GM12878 (cell line): ENCODE data around the gene SMC5. TPM values are rescaled to one million over a fixed set of nuclear protein-coding genes. Genes with fewer than 3 reads are reported as not detected.

Source experiments
- ATAC-seq: fragments of 200-7000 bp; cut with Tn5 transposase; 3 replicates; pipeline ENCODE4 v1.9.1; 2020; ENCODE audit warnings: mild to moderate bottlenecking, moderate library complexity
- BruUV-seq: library from RNA; stranded (reverse); fragments of 400-500 nt; replicated peaks from 2 replicates; lab custom pipeline; 2021; lab: Mats Ljungman, UMichigan
- CTCF ChIA-PET: fragments of 300-600 bp; sonication (Branson Sonifier 250); formaldehyde crosslinking; extraction: SDS; loops from one replicate; lab custom pipeline; 2021; ENCODE audit warnings: inconsistent platforms; lab: Yijun Ruan, JAX
- POLR2A ChIA-PET: fragments of 350-600 bp; formaldehyde crosslinking; extraction: SDS; loops from one replicate; lab custom pipeline; 2021; ENCODE audit warnings: inconsistent platforms; lab: Charles Lee
- RAD21 ChIA-PET: fragments of 300-600 bp; sonication (Branson Sonifier 250); formaldehyde crosslinking; loops from one replicate; lab custom pipeline; 2023; ENCODE audit warnings: antibody characterized with exemption; ENCODE audit not compliant: unreplicated experiment; lab: Charles Lee
- SMC1A ChIA-PET: fragments of 300-600 bp; sonication (Branson Sonifier 250); formaldehyde crosslinking; loops from one replicate; lab custom pipeline; 2023; ENCODE audit not compliant: unreplicated experiment, uncharacterized antibody; lab: Charles Lee
- DNase-seq: peaks from one replicate; pipeline ENCODE4 v3.0.0-alpha.2; 2011; ENCODE audit warnings: low read depth, low spot score
- FAIRE-seq: peaks from 3 replicates; lab custom pipeline; 2011; peaks lifted over from hg19 to GRCh38; lab: Jason Lieb, UNC
- H2AFZ ChIP-seq: 2 replicates; pipeline ENCODE4 v1.6.0; 2011; ENCODE audit warnings: low read depth, low read length, control low read depth; ENCODE audit not compliant: control insufficient read depth
- H3K27ac ChIP-seq: 2 replicates; pipeline ENCODE4 v1.5.1; 2011; ENCODE audit warnings: control low read depth; ENCODE audit not compliant: control insufficient read depth, insufficient read depth
- H3K27me3 ChIP-seq, 2 experiments: replicated peaks in 1 of 2; 2 replicates each; pipeline versions ENCODE4 v1.6.0 to v1.6.1; 2011; ENCODE audit warnings: low read length in 1 of 2; ENCODE audit not compliant: control insufficient read depth in 2 of 2, insufficient read depth in 2 of 2
- H3K36me3 ChIP-seq, 2 experiments: 2 replicates each; pipeline ENCODE4 v1.5.1; 2011; ENCODE audit warnings: low read length in 1 of 2; ENCODE audit not compliant: control insufficient read depth in 2 of 2, insufficient read depth in 2 of 2
- H3K4me1 ChIP-seq: 2 replicates; pipeline ENCODE4 v1.6.1; 2011; ENCODE audit warnings: mild to moderate bottlenecking, low read length, moderate library complexity, mixed read lengths; ENCODE audit not compliant: control insufficient read depth, insufficient read depth
- H3K4me2 ChIP-seq: 2 replicates; pipeline ENCODE4 v1.6.0; 2011; ENCODE audit warnings: control low read depth; ENCODE audit not compliant: control insufficient read depth, insufficient read depth
- H3K4me3 ChIP-seq: fragments of 200-600 bp; sonication (generic); 2 replicates; pipeline ENCODE4 v1.5.1; 2016
- H3K79me2 ChIP-seq: 2 replicates; pipeline ENCODE4 v1.6.0; 2011; ENCODE audit warnings: low read length; ENCODE audit not compliant: control insufficient read depth, insufficient read depth
- H3K9ac ChIP-seq: 2 replicates; pipeline ENCODE4 v1.8.0; 2011; ENCODE audit warnings: low read length, control low read depth, mixed read lengths; ENCODE audit not compliant: control insufficient read depth, insufficient read depth
- H3K9me3 ChIP-seq: replicated peaks from 3 replicates; pipeline ENCODE4 v1.5.1; 2011; ENCODE audit warnings: mild to moderate bottlenecking, low read length; ENCODE audit not compliant: control insufficient read depth, insufficient read depth
- H4K20me1 ChIP-seq: 2 replicates; pipeline ENCODE4 v1.6.0; 2011; ENCODE audit not compliant: control insufficient read depth, insufficient read depth
- IRF5 ChIP-seq: fragments of 450-650 bp; IDR thresholded peaks from 2 replicates; pipeline ENCODE4 v1.6.1; 2017; ENCODE audit warnings: borderline replicate concordance
- MAX ChIP-seq: IDR thresholded peaks from 2 replicates; pipeline ENCODE4 v1.6.1; 2012; ENCODE audit warnings: low read depth, low read length, improper control_type of control experiment
- MTA3 ChIP-seq: IDR thresholded peaks from 2 replicates; pipeline ENCODE4 v1.6.1; 2012; ENCODE audit warnings: low read length, inconsistent platforms, borderline replicate concordance
- NFIC ChIP-seq: IDR thresholded peaks from 2 replicates; pipeline ENCODE4 v1.6.1; 2012; ENCODE audit warnings: low read depth, mild to moderate bottlenecking, inconsistent platforms, low read length, moderate library complexity
- RELA ChIP-seq: fragments of 450-650 bp; IDR thresholded peaks from 2 replicates; pipeline ENCODE4 v1.8.0; 2014; ENCODE audit warnings: borderline replicate concordance; ENCODE audit not compliant: partially characterized antibody
- ZNF384 ChIP-seq: IDR thresholded peaks from 2 replicates; pipeline ENCODE4 v1.6.1; 2012; ENCODE audit warnings: low read depth, mild to moderate bottlenecking, low read length, improper control_type of control experiment, borderline replicate concordance
- WGBS: methylation state at CpG from one replicate; pipeline ENCODE4 v1.1.6; 2016; ENCODE audit warnings: low lambda C conversion rate; ENCODE audit not compliant: insufficient replicate concordance, insufficient coverage; ENCODE audit errors: missing lambda C conversion rate; 5-methylcytosine and 5-hydroxymethylcytosine counted together
- in situ Hi-C: fragments of 300-500 bp; cut with MboI; formaldehyde crosslinking; loops from 9 replicates; pipeline ENCODE4 v1.14.3; 2018; ENCODE audit warnings: mixed read lengths
- intact Hi-C: fragments of 100-400 bp; cut with micrococcal nuclease; formaldehyde crosslinking; loops from one replicate; pipeline ENCODE4 v1.14.2; 2022; ENCODE audit not compliant: unreplicated experiment
- polyA plus RNA-seq, 11 experiments: library from polyadenylated mRNA; depleted of rRNA in 4 of 11; unstranded in 6 of 11; stranded (reverse) in 5 of 11; fragments of >200 nt; fragmentation: Nextera tagmentation in 4 of 11; fragmentation: Illumina TruSeq in 1 of 11; extraction: Ambion mirVana in 4 of 11; extraction: Trizol in 1 of 11; gene quantifications; 1 replicate in 1 of 11; 2 replicates in 10 of 11; pipeline versions ENCODE4 v1.2.1 to v1.2.3, GENCODE V29; 2011 to 2016; ENCODE audit warnings: inconsistent platforms in 2 of 11, missing spikeins in 2 of 11, low read depth in 1 of 11
- total RNA-seq, 4 experiments: library from RNA; depleted of rRNA in 3 of 4; stranded (reverse); fragments of >200 nt in 3 of 4; fragmentation: Illumina TruSeq in 1 of 4; extraction: Trizol in 1 of 4; gene quantifications; 2 replicates each; pipeline versions ENCODE4 v1.2.1 to v1.2.3, GENCODE V29; 2013 to 2021
- TF ChIP-seq, protein P1 (sequence below): fragments of 150-350 bp; IDR thresholded peaks from 2 replicates; pipeline ENCODE4 v1.6.1; 2014; ENCODE audit warnings: mild to moderate bottlenecking, low read depth, low read length
- TF ChIP-seq, protein P2 (sequence below): IDR thresholded peaks from 2 replicates; pipeline ENCODE4 v1.6.1; 2011; ENCODE audit warnings: low read depth, mild to moderate bottlenecking, low read length, moderate library complexity, borderline replicate concordance; ENCODE audit errors: extremely low read depth

Gene SMC5
- total and polyA plus RNA-seq, 10 of the 15 experiments (the other 5 are each of a cell fraction or from before 2014, with no cell fraction given) = 6.5 to 47.1 (median 22.9) TPM

DNA sequence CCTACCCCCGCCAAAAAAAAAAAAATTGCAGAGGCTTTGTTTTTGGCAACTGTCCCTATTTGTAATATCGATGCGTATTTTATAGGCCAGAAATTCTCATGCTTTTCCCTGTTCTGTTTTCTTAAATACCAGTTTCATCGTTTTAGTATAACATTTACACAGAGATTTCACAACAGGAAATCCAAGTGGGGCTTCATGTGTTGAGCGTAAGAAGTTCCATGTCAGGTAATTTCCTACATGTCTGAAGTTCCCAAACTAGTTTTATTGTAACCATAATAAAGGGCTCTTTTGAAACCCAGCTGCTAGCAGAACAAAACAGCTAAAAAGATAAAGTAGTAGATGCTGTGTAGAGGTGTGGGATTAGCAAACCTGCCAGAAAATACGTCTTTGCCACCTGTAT lies 4.2 kb downstream of the SMC5 start:
- H4K20me1 ChIP-seq = no peaks in the 10 kb centered on the region
- peaks cover 14% of the 10 kb centered on the region for H3K4me1 ChIP-seq
- ChIA-PET RAD21 (interaction anchor here (1.0 to 1.5 kb wide), 2 partner anchors 10 to 141 kb away, joined by 3 read pairs; no protein-coding TSS in a partner anchor), POLR2A (interaction anchor here (0.9 kb wide), 1 partner anchor 10 kb away, joined by 4 read pairs; no protein-coding TSS in a partner anchor), SMC1A (interaction anchor here (1.1 to 2.2 kb wide), 6 partner anchors 9 to 340 kb away, joined by 3 to 6 read pairs (median 4); no protein-coding TSS in a partner anchor), CTCF (no interaction called here)
- peak overlapping the region; percentile 55 for H3K27ac ChIP-seq
- intact Hi-C loops (loop anchor here (5.0 kb wide), 3 partner anchors 34 to 506 kb away; partner anchors contain the start of gene KLF9), in situ Hi-C loops (loop anchor here (5.0 to 25.0 kb wide), 3 partner anchors 154 to 1649 kb away; partner anchors contain the start of genes ABHD17B, C9orf85 and PTAR1)
- peaks cover 59% of the 10 kb centered on the region for H3K79me2 ChIP-seq
- peak overlapping the region; percentile 85; the same call in 1 of the 2 replicates for H3K4me3 ChIP-seq
- H3K36me3 ChIP-seq = peaks cover 0 to 23% of the 10 kb centered on the region in 2 experiments; a peak in 1 of 4 replicates
- FAIRE-seq (no peak), DNase-seq (no peak), ATAC-seq (no peak)
- no peaks in the 10 kb centered on the region; the same call in 2 of the 3 replicates for H3K9me3 ChIP-seq
- no peak overlapping the region for H2AFZ ChIP-seq
- H3K27me3 ChIP-seq = no peaks in the 10 kb centered on the region
- no TSS peak for BruUV-seq
- WGBS = 48% methylated on average over 6 of the region's 6 CpGs
- TF ChIP-seq MTA3 (0 out of 2 replicates have a peak, but pooled peaks have one; percentile 9), IRF5 (no peak), MAX (no peak), ZNF384 (peak; percentile 41; the same call in 1 of the 2 replicates), NFIC (peak; percentile 44; the same call in 1 of the 2 replicates), RELA (no peak)
- TF ChIP-seq, protein P1, sequence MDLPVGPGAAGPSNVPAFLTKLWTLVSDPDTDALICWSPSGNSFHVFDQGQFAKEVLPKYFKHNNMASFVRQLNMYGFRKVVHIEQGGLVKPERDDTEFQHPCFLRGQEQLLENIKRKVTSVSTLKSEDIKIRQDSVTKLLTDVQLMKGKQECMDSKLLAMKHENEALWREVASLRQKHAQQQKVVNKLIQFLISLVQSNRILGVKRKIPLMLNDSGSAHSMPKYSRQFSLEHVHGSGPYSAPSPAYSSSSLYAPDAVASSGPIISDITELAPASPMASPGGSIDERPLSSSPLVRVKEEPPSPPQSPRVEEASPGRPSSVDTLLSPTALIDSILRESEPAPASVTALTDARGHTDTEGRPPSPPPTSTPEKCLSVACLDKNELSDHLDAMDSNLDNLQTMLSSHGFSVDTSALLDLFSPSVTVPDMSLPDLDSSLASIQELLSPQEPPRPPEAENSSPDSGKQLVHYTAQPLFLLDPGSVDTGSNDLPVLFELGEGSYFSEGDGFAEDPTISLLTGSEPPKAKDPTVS = no peak
- TF ChIP-seq, protein P2, sequence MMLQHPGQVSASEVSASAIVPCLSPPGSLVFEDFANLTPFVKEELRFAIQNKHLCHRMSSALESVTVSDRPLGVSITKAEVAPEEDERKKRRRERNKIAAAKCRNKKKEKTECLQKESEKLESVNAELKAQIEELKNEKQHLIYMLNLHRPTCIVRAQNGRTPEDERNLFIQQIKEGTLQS = no peak
- H3K9ac ChIP-seq = no peak overlapping the region; the same call in 1 of the 2 replicates
- peak overlapping the region; percentile 23 for H3K4me2 ChIP-seq
